HG02840 (cell line): ENCODE results near the gene ETNK2.

Source experiments
- ATAC-seq: cut with Tn5 transposase; IDR thresholded peaks from one replicate; pipeline ENCODE4 v1.9.1; 2021; ENCODE audit warnings: mild to moderate bottlenecking, moderate library complexity, moderate number of reproducible peaks; ENCODE audit not compliant: unreplicated experiment, low FRiP score

Gene ETNK2, protein sequence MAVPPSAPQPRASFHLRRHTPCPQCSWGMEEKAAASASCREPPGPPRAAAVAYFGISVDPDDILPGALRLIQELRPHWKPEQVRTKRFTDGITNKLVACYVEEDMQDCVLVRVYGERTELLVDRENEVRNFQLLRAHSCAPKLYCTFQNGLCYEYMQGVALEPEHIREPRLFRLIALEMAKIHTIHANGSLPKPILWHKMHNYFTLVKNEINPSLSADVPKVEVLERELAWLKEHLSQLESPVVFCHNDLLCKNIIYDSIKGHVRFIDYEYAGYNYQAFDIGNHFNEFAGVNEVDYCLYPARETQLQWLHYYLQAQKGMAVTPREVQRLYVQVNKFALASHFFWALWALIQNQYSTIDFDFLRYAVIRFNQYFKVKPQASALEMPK

DNA sequence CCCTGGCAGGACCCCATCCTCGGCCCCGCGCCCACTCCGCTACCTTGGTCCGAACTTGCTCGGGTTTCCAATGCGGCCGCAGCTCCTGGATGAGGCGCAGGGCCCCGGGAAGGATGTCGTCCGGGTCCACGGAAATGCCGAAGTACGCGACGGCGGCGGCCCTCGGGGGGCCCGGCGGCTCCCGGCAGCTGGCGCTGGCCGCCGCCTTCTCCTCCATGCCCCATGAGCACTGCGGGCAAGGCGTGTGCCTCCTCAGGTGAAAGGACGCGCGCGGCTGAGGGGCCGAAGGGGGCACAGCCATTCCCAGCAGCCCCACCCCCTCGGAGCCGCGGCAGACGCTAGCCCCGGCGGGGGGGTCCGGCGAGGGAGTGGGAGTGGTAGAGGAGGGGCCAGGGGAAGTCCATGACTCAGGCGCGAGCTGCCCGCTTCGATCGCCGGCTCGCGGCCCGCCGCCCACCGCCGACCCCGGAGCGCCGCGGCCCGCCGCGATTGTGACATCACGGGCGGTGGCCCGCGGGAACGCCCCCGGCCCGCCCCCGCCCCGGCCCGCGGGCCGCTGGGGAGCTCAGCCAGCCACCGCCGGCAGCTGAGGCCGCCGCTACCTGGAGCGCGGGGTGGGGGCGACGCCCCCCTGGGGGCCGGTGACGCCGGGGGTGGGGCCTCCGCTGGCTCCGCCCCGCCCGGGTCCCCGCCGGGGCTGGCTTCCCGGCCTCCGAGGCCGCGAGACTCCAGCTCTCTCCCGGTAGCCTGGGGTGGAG is at the start of gene ETNK2:
ETNK2 (minus strand) TSS at position 493 of the 758 bp plus-strand sequence; CDS start at position 301, 192 bp downstream.
- ATAC-seq = no peak

DNA sequence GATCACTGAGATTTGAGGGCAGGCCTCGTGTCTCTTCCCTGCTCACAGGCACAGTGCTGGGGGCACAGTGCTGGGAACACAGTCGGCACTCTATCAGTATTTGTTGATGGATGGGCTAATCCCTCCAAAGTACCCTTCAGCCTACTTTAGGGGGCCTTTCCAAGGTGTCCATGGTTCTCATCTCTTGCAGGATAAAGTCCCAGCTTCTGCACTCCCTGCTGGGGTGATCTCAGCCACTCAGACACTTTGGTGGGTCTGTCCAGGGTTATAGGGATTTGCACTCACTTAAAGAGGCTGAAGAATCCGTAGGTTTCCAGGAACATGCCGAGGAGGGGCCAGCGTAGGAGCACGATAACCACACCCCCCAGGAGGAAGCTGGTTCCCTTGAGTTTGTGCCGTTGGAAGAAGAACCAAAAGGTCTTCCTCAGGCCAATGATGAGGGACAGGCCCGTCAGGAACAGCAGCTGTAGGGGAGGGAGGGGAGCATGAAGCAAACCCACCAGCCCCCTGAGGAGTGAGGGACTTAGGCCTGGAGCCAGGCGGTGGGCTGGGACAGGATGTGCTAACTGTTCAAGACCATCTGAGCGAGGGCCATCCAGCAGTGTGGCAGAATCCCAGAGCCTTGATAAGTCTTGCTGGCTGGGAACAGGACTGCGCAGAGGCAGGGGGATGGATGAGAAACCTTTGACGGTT is 49.6 kb upstream of the ETNK2 start:
- ATAC-seq = no peak

DNA sequence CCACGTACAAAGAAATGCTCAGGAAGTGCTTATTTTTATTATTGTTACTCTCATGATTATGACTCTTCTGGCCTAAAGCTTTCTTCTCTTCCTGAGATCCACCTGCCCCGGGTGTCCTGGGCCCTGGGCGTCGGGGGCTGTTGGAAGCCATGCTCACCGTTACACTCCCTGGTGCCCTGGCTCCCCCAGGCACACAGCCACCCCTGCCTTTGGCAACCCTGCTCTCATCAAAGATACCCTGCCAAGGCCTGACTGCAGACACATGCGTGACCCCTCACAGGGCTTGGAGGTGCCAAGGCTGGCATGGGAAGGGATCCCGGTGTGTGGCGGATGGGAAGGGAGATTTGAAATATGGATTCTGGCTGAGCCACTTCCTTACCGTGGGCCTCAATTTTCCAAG is 47.7 kb upstream of the ETNK2 start:
- no peak for ATAC-seq

DNA sequence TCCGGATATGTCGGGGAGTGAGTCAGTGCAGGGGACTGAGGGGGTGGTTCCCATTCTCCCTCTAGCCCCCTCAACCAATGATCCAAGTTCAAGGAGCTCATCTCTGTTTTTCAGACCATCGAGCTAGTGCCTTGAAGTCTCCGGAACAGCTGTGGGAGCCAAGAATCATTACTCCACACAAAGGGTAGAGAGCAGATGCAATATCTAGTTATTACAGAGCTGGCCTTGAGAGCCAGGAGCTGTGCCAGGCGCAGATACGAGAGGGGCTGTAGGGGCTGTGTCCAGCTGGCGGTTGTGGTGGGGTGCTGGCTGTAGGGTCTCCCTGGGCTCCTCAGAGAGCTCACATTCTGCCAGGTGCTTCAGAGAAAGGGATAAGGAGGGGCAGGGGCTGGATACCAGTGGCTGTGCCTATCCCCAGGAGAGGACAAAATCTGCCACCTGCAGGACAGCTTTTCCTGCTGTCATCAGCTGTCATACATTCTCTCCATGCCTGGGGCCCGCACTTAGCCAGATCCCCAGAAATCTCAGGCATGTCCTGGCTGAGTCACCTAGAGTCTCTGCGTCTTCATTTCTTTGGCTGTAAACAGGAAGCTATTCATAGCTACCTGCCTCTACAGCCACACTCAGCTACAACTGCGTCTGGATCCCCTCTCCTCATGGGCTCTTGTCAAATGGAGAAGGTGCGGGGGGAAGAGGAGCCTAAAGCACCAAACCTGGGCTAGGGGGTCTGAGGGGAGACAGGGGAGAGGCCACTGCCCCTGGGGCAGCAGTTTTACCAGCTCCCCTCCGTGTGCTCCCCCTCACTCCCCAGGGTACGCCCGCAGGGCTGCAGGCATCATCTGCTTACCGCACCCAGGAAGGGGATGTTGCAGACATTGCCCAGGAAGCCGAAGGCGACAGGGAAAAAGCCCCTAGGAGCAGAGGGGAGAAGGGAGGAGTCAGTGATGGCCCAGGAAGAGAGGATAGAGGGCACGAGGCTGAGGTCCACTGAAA is 46.8 kb upstream of the ETNK2 start:
- ATAC-seq = no peak

DNA sequence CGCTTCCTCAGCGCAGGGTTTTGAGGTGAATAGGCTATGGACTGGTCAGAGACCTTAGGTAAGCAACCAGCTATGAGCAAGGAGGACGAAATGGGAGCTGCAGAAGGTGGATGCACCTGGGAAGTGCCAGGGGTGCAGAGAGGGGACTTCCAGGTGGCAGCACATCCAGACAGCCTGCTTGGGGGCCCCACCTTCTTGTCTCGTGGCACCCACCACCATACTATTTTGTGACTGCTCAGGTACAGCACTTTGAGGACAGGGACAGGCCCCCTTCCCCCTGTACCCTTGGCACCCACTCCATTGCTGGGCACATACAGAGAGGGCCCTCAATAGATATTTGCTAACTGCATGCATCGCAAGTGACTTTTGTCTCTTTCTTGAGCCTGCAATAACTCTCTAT is 45.2 kb upstream of the ETNK2 start:
- ATAC-seq = no peak

DNA sequence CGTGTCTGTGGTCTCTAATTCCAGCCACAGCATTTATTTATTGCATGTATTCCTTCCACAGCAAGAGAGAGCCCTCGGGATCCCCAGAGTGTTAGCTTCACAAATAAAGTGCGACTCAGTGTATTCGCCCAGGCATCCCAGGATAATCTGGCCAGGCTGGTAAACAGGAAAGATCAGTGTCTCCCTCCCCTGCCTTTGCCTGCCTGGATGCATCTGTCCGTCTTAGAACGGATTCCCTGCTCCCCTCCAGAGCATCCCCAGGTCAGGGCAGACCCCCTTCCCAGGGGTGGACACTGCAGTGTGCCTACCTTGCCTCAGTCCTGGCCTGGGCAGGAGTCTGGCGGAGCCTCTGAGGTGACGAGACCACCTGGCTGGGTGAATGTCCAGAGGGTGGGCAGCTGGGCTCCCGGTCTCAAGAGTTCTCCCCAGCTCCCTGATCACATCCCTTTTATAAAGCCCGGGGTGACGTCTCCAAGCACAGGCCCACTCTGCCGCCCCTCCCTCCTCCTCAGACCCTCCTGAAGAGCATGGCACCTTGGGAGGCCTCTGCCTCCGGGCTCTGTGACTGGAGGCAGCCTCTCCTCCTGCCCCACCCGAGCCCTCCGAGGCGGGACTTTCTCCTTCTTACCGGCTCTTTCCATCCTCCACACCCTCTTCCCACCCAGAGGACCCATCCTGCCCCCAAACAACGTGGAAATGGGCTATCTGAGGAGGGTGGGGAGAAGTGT is 44.4 kb upstream of the ETNK2 start, which contains the start of gene KISS1:
KISS1 (minus strand) TSS at position 424 of the 728 bp plus-strand sequence. CDS start 3,615 bp downstream, outside the sequence.
- ATAC-seq = no peak

DNA sequence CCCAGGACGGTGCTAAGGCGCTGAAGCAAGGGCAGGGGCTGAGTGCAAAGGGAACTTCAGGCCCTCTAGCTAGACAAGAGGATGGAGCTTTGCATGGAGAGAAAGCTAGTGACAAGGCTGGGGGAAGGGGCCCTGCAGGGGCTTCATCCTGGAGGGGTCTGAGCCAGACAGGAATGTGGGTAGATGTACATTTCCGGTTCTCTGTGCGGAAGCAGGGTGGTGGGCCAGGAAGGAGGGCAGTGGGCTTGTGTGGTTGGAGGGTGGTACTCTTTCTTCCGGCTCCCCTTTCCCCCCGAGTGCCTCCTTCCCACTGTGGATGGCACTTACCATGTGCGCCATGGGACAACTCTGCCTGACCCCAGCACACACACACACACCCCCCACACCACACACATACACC is 42.9 kb upstream of the ETNK2 start:
- no peak for ATAC-seq

DNA sequence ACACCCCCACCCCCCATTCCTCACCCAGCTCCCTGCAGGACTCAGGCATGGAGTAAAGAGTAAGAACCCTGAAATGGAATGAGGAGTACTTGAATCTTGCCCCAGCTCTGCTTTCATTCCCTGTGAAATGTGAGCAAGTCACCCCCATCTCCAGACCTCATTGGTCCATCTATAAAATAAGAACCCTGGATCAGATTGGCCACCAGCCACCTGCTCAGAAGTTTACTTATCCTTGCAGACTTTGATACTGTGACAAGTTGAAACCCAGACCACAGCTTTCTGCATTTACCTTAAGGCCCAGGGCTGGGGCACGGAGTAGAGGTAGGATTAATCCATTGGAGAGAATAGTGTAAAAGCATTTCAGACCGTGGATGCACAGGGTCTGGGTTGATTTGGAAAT is 42.2 kb upstream of the ETNK2 start:
- ATAC-seq = no peak

DNA sequence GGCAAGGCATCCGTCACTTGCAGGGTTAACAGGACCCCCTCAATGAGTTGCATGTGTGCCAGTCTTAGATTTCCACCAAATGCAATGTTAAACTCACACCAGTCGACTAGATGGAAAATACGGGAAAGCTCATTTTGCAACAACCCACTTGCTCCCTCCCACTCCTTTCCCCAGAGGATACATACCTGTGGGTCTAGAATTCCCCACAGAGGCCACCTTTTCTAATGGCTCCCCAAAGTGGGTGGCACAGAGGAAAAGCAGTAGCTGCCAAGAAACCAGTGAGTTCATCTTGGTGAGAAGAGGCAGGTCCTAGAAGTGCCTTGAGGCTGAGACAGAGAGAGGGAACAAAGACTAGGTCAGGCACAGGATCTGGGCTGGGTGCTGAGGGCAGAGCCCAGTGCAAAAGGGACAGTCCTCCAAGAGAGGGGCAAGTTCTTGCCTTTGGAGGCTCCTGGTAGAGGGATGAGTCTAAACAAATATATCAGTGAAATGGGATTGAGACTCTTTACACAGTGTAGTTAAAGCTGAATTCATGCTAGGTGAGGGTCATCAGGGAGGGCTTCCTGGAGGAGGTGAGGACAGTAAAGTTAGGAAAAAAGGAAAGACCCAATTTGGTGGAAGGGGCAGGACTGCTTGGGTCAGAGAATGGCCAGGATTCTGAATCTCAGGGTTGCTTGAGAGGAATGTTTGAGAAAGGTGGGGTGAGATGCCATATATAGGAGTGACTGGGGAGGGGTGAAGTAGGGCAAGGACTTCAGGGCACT is 40.9 kb upstream of the ETNK2 start:
- ATAC-seq = no peak

DNA sequence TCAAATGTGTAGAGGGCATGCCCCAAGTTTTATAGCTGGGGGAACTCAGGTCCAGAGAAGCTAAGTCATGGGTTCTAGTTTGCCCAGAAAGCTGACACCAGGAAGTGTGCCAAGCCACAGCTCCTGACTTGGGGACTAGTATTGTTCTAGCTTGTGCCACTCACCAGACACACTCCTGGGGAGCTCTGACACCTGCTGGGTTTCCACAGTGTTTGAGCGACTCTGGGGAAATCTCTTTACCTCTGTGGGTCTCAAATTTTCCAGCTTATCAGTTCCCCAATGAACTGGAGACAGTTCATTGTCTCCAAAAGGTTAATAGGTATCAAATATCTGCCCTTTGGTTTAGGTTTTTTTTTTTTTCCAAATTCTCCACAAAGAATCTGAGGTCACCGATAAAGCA is 40.2 kb upstream of the ETNK2 start:
- no peak for ATAC-seq

DNA sequence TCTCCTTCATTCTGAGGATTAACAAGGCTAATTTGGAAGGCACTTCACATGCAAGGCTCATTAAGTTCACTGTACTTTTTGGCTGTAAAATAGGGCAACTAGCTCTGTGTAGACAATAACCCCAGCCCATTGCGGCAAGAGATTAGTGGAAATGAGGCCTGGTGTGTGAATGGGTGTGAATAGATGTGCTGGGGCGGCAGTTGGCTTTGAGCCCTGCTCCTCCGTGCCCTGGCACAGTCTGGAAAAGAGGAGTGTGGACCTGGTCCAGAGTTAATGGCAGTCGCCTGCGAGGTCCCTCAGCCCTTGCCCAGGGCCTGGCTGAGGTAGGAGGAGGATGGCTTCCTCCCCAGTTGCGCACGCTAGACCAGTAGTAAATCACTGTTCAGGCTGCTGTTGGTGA is 39.6 kb upstream of the ETNK2 start:
- ATAC-seq = no peak

DNA sequence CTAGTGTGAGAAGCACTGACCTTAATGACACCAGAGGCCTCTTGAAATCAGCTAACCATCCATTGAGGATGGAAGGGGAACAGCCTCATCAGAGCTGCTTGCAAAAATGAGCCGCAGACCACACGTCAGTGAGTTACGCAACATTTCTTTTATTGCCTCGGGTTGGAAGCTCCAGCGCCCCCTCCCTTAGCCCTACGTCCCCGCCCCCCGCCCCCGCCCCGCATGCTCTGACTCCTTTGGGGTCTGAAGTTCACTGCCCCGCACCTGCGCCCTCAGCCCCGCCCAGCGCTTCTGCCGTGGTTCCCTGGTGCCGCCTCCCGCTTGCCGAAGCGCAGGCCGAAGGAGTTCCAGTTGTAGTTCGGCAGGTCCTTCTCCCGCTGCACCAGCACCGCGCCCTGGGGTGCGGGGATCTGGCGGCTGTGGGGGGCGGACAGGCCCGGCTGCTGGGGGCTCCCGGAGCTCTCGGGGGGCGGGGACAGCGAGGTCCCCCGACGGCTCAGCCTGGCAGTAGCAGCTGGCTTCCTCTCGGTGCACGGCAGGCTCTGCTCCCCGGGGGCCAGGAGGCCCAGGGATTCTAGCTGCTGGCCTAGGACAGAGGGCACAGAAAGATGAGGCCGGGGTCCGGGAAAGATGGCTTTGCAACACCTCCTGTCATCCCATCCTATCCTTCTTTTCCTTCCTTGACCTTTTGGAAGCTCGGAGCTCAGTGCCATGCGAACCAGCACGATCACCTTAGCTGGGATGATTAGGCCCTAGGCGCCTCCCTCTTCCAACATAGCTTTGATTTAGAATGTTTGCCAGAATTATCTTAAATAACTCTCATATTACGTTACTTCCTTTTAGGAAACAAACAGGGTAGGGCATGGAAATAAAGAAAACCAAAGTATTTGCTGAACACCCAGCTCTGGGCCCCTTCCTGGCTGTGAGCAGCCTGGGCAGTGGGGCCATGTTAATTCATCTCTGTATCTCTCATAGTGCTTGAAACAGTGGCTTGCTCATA is 38.7 kb upstream of the ETNK2 start:
- ATAC-seq = no peak

DNA sequence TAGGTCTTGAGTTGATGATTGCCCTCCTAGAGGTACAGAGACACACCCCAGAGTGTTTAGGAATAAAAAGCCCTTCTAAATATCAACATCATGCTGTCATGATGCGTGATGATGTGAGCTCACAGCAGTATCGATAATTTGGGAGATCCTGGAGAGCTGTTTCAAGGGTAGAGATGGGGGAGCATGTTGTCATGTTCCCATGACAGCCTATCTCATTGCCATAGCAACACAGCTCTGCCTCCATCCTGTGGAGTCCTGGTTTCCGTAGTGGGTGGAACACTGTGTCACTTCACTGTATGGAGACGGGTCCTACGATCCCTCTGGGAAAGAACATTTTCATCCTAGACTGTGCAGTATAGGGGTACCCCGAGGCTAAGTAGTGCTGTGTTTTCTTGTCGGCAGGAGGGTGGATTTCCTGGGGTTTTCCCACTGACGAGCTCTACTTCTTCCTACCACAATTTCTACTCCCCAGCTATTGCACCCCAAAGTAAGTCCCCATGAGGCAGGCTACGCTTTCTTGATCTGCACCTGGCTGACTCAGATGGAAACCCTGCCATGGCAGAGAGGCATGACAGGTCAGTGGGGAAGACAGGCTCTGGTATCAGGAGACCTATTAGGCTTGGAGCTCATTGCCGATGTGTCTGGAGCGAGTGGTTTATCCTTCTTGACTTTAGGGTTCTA is 37.3 kb upstream of the ETNK2 start:
- ATAC-seq = no peak

DNA sequence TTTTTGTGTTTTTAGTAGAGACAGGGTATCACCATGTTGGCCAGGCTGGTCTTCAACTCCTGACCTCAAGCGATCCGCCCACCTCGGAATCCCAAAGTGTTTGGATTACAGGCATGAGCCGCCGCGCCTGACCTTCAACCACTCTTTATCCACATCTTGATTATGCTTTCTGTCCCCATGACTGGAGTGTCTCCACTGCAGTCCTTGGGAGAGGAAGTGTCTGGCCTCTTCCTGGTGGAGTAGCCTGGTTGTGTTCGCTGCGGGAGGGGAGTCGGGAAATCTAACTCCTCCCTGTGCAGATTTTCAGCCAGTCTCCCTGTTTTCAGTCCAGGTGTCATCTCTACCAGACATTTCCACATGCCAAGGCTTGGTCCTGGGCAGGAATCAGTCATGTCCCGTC is 34.8 kb upstream of the ETNK2 start:
- ATAC-seq = no peak

DNA sequence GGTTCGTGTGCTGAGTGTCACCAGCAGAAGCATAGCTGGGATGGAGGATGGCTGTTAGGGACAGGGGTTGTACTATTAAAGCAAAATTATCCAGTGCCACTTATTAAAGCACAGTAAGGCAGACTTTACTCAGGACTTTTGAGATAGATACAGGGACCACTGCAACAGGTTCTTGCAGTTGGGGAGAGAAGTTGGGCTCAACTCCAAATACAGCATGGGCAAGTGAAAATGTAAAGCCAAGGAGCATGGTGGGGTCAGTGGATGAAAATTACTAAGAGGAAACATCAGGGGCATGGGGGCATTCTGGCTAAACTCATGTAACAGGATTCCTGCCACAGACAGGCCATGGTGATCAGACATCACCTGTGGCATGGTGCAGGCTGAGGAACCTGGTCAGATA is 29.3 kb upstream of the ETNK2 start:
- ATAC-seq = no peak

DNA sequence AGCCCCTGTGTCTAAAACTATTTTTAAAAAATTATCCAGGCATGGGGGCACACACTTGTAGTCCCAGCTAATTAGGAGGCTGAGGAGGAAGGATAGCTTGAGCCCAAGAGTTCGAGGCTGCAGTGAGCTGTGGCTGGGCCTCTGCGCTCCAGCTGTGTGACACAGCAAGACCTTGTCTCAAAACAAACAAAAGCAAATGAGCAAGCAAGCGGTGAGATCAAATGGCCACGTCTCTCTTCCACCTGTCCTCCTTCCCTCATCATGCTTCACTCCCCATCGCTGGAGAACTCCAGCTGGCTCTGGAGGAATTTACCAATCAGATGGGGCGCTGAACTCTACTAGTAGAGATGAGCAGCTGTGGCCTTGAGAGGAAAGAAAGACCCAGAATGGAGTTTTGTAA is 28.3 kb upstream of the ETNK2 start:
- no peak for ATAC-seq
